GM19328 (cell line): Measurements from ENCODE around the gene SCNN1B.
"Not testable (repeated sequence)": the region's sequence is repeated elsewhere in the genome, so short reads cannot be mapped to it uniquely, and the experiment has no call there.

ENCODE experiments used
- ATAC-seq: cut with Tn5 transposase; IDR thresholded peaks from one replicate; pipeline ENCODE4 v1.9.1; 2021; ENCODE audit warnings: mild to moderate bottlenecking, moderate library complexity; ENCODE audit not compliant: unreplicated experiment

The SCNN1B gene

GRCh38 chr16:23377071-23377931 is 75.2 kb downstream of the SCNN1B start:
- no peak for ATAC-seq

- ATAC-seq: no peak
These were observed 76.2 kb downstream of the SCNN1B start for GRCh38 chr16:23378256-23378655.

GRCh38 chr16:23378921-23379320 is 76.8 kb downstream of the SCNN1B start:
- no peak for ATAC-seq

GRCh38 chr16:23379707-23380106 is 77.6 kb downstream of the SCNN1B start:
- ATAC-seq: no peak

GRCh38 chr16:23380501-23380951 is 78.4 kb downstream of the SCNN1B start:
- no peak for ATAC-seq

DNA sequence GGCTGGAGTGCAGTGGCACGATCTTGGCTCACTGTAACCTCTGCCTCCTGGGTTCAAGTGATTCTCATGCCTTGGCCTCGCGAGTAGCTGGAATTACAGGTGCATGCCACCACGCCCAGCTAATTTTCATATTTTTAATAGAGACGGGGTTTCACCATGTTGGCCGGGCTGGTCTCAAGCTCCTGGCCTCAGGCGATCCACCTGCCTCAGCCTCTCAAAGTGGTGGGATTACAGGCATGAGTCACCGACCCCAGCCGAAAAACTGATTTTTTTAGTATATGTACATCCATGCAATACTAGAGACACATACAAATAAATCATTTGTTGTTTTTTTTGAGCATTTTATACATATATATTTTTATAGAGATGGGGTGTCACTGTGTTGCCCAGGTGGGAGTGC is 79.6 kb downstream of the SCNN1B start:
- ATAC-seq: not testable (repeated sequence)

GRCh38 chr16:23382279-23382678 is 80.2 kb downstream of the SCNN1B start:
- no peak for ATAC-seq

- ATAC-seq: no peak
These were observed 81.8 kb downstream of the SCNN1B start for GRCh38 chr16:23383881-23384280.

GRCh38 chr16:23384878-23385277 is 82.8 kb downstream of the SCNN1B start:
- ATAC-seq: no peak

- no peak for ATAC-seq
These were observed 83.3 kb downstream of the SCNN1B start for GRCh38 chr16:23385441-23385840.

- ATAC-seq: no peak
These were observed 85.6 kb downstream of the SCNN1B start for GRCh38 chr16:23387666-23388065.

DNA sequence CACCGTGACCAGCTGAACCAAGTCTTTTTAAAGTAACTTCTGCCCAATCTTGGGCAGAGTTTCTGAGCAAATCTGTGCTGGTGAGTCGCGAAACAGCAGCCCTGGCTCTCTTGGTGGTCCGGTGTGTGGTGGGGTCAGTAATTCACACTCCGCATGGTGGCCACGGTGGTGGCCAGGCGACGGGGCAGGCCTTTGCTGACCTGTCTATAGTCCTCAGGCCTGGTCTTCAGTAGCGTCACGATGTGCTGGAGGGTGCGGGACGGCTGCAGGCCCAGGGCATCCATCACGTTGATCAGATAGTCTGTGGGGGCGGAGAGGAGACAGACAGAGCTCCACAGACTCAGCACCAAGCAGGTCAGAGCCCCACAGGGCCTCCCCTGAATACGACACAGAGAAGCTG is 86.7 kb downstream of the SCNN1B start:
- ATAC-seq: no peak

DNA sequence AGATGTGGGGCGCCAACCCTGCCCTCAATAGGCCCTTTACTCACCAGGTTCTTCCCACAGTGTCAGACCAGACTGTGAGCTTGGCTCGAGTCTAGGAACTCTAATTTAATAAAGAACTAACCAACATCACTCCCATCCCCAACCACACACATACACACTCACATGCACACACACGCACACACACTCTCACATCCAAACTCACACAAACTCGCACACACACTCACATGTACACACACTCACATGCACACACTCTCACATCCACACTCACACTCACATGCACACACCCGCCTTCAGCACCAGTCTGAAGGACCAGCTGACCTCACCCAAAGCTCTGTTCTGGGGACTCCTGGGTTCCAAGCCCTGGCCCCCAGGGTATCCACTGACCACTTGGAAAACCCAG is 87.1 kb downstream of the SCNN1B start:
- ATAC-seq: no peak

- ATAC-seq: not testable (repeated sequence)
These were observed 87.8 kb downstream of the SCNN1B start for GRCh38 chr16:23389936-23390335.

DNA sequence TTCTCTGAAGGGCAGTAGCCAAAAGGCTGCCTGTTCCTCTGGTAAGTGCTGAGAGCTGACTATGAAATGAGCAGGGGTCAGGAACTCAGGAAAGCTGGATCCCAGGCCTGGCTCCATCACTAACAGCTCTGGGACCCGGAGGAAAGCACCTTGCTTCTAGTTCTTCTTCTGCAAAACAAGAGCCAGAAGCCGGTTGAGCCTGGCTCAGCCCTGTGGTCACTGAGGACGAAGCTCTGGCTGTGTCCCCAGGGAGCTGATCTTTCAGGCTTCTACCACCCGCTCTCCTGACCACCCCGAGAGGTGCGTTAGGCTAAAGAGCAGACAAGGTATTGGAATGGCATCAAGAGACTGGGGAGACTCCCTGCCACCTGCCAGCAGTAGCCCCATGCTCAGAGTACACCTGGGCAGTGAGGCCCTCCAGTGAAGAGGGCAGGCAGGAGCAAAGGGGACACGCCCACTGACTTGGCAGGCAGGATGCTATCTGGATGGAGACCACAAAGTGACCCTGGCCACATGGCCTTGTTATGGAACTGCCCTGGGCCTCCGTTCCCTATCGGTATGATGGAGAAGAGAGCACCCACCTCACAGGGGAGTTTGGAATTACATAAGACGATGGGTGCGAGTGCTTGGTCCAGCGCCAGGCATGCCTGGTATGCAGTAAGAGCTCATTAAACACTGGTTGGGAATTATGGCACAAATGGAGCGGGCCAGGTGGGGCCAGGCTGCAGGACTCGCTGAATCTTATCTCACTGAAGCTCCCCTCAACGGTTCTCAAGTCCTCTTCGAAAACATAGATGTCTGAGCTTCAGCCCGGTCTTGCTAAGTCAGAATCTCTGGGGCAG is 89.5 kb downstream of the SCNN1B start:
- ATAC-seq: no peak

GRCh38 chr16:23392223-23392600 is 90.1 kb downstream of the SCNN1B start:
- ATAC-seq: no peak

GRCh38 chr16:23394141-23394831 is 92.2 kb downstream of the SCNN1B start:
- ATAC-seq: no peak

GRCh38 chr16:23395732-23396131 is 93.6 kb downstream of the SCNN1B start:
- ATAC-seq: no peak

GRCh38 chr16:23397464-23397863 is 95.4 kb downstream of the SCNN1B start:
- ATAC-seq: no peak

DNA sequence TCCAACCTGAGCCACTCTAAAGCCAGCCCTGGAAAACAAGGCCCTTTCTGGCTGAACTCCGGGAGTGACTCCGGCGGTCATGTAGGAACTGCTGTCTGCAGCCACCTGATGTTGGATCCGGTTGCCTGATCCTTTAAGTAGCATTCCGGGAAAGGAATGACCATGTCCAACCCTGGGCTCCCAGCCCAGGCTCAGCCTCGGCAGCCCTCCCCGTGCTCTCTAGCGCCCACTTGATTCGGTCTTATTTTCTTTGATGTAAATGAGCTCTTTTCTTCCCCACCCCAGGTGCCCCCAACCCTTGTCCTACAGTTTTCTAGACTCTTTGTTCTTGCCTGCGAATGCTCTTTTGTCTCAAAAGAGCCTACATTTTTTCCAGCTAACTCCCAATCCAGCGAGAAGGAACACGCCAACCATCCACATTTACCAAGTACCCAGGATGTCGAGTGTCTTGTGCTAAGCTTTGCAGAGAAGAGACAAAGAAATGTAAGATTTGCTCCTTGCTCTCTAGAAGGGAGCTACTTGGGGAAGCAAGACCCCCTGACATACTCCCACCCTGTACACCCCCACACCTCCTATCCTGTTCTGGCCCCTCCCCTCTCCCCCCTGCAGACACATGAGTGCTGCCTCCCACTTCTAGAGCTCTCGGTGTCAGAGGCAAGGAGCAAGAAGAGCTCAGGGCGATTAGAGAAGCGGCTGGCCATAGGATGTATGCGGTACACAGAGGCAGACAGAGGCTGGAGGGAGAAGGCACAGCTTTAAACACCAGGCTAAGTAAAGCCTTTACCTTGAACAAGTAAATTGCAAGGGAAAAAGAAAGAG is 97.1 kb downstream of the SCNN1B start:
- ATAC-seq: no peak
